HG03565 (cell line): Measurements from ENCODE around the gene ZNF334.

Experiments
- ATAC-seq: cut with Tn5 transposase; IDR thresholded peaks from one replicate; pipeline ENCODE4 v1.9.1; 2021; ENCODE audit warnings: mild to moderate bottlenecking, moderate library complexity; ENCODE audit not compliant: unreplicated experiment

The ZNF334 gene

GRCh38 chr20:46488451-46488850, 24.9 kb downstream of the ZNF334 start:
- ATAC-seq: no peak

GRCh38 chr20:46487628-46488027, 25.7 kb downstream of the ZNF334 start:
- no peak for ATAC-seq

GRCh38 chr20:46485431-46485830, 27.9 kb downstream of the ZNF334 start:
- ATAC-seq: no peak

DNA sequence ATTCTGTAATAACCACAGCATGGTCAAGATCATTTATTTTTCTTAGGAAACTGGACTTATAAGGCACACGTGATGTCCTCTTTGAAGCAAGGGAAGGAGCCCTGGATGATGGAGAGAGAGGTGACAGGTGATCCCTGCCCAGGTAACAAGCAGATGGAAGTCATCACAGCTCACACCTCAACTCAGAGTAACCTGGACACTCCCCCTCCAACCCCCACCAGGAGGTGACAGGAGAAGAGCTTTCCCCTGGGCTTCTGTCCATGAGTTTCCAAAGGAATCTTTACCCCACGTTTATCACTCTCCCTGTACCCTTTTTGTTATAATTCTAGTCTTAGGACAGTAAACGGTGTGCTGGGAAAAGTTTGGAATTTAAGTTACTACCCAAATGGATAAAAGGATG, 28.4 kb downstream of the ZNF334 start:
- no peak for ATAC-seq

DNA sequence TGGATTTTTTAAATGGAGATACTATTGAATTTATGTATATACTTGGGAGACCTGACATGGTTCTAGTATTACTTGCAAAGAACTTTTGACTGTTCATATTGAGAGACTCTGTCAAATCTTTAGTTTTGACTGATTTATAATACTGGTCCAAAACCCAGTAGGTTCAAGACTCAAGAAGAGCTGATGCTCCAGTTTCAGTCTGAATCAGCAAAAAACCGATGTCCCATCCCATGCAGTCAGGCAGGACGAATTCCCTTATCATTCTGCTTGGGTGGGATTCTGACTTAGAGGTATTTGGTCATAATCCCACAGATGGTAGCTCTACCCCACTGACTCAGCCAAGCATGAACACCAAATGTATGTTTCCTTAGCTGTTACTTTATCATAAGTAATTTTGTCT, 29.5 kb downstream of the ZNF334 start:
- no peak for ATAC-seq

DNA sequence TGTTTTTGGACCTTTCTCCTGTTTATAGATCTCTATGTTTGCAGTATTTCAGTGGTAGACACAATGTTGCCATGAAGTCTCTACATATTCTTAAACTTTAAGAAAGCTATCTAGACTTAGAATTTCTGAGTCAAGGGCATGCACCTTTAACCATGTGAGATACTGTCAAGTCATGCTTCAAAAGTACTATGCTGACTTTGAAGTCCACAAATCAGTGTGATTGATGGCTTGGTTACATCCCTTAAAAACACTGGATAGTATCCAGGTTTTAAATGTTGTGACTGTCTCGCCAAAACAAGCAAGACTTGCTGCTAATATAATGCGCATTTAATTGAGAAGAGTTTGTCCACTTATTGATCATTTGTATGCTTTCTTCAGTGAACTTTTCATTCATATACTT, 30.5 kb downstream of the ZNF334 start:
- ATAC-seq: no peak

DNA sequence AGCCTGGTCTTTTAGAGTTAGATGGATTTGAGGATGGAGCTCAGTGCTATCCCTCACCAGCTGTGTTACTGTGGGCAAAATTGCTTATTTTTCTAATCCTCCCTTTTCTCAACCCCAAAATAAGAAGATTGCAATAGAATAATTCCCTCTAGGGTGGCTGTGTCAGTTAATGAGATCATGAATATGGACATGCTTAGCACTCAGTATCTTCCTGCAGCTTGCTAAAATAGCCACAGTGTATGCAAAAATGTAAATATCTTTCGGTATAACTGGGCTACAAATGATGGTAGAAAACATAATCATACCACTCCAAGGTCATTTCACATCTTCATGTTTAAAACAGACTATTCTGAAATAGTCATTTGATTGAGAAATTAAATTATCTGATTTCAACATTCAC, 35.7 kb downstream of the ZNF334 start:
- no peak for ATAC-seq

DNA sequence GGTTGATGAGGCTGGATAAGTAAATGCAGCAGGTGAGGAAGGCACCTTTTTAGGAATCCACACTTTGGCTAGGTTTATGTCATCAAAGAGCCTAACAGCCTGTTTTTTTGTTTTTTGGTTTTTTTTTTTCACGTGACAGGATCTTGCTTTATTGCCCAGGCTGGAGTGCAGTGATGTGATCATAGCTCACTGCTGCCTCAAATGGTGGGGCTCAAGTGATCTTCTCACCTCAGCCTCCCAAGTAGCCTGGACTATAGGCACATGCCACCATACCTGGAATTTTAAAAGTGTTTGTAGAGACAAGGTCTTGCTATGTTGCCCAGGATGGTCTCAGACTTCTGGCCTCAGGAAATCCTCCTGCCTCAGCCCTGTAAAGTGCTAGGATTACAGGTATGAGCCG, 36.1 kb downstream of the ZNF334 start:
- no peak for ATAC-seq

GRCh38 chr20:46468508-46468907, 44.9 kb downstream of the ZNF334 start:
- ATAC-seq: no peak

DNA sequence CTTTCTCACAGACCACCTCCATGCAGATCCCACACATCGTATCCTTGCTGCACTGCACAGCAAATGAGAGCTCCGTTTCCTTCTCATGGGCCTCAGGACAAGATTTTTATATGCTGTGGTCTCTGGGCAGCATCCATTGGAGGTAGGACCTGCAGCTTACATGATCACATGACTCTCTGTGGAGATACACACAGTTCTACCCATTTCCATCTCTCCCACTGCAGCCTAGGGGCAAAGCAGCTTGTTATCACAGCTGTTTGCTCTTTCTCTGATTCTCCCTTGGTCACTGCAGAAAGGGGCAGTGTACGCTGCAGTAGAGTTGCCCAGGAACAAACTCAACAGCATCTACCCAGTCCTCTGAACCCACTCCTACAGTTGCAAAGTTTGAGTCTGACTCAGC, 48.9 kb downstream of the ZNF334 start:
- no peak for ATAC-seq

DNA sequence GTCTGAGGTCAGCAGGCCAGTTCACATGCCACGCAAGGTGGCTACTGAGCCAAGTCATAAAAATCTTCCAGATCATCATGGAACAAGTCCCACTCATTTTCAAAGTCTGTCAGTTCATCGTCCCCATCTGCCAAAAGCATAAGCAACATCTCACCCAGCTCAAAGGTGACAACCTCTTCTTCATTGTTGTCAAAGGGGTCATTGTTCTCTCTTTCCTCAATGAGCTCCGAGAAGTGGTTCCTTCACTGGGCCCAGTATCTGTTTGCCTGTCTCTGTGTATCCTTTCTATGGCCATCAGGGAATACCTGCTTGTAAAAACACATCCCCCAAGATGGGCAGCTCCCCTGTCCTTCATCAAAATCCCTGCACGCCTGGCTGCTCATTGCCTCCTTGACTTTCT, 49.5 kb downstream of the ZNF334 start:
- no peak for ATAC-seq

- ATAC-seq: no peak
Observed at GRCh38 chr20:46461808-46462207, 51.6 kb downstream of the ZNF334 start.

GRCh38 chr20:46458866-46459750, 54.3 kb downstream of the ZNF334 start:
- ATAC-seq: no peak

- no peak for ATAC-seq
Observed at GRCh38 chr20:46456255-46457028, 56.9 kb downstream of the ZNF334 start.

GRCh38 chr20:46455729-46456128, 57.6 kb downstream of the ZNF334 start:
- no peak for ATAC-seq
